ENCODE results near the gene ADD2. TPM values are rescaled to one million over a fixed set of nuclear protein-coding genes. Genes with fewer than 3 reads are reported as not detected.

ADD2 gene
- total RNA-seq, 1 experiment from 2014 or later = 124 TPM

- peaks cover 62% of the 10 kb centered on the region; the same call in 1 of the 2 replicates for H3K79me2 ChIP-seq (ENCODE audit: insufficient read depth, low read length)
- H2BK120ac ChIP-seq (ENCODE audit: low read depth, low read length, poor library complexity, severe bottlenecking) = no peak overlapping the region
- no peak overlapping the region for H4K8ac ChIP-seq (replicated peaks; ENCODE audit: insufficient read length, low read depth, low read length)
- H3K4ac ChIP-seq (ENCODE audit: low read depth, low read length) = no peak overlapping the region
- no peak overlapping the region for H3K23ac ChIP-seq (ENCODE audit: insufficient read length, low read depth, low read length)
- no peak overlapping the region for H3K9ac ChIP-seq (ENCODE audit: extremely low read depth, insufficient read length, low read length)
- no peak overlapping the region for H2BK12ac ChIP-seq (ENCODE audit: insufficient read length, low read depth, low read length)
- Mint-ChIP-seq H3K9me3 (no peaks in the 10 kb centered on the region), H3K4me3 (no peak overlapping the region), H3K36me3 (ENCODE audit: insufficient read depth in 1 of 3, low read depth in 3 of 3) (peaks cover 0 to 14% (median 2%) of the 10 kb centered on the region in 3 experiments; a peak in 5 of 7 replicates), H3K27ac (no peak overlapping the region), H3K27me3 (ENCODE audit: low read depth) (no peaks in the 10 kb centered on the region), H3K4me1 (peaks cover 42% of the 10 kb centered on the region in 2 experiments)
- H3K56ac ChIP-seq (ENCODE audit: insufficient read length, low read depth, low read length) = no peak overlapping the region
- H3K27ac ChIP-seq (ENCODE audit: insufficient read length, low read depth, low read length) = no peak overlapping the region
- H3K14ac ChIP-seq (ENCODE audit: insufficient read depth, low read length) = no peak overlapping the region
- H3K9me3 ChIP-seq (ENCODE audit: control insufficient read depth, low read depth, low read length) = no peaks in the 10 kb centered on the region
- H2BK5ac ChIP-seq (ENCODE audit: insufficient read length, low read length) = no peak overlapping the region
- no peak for TF ChIP-seq CTCF (conservative IDR thresholded peaks at IDR 0.05)
- no peak overlapping the region for H2BK15ac ChIP-seq (ENCODE audit: low read depth, low read length)
- no peaks in the 10 kb centered on the region for H3K23me2 ChIP-seq (ENCODE audit: insufficient read length, low read depth, low read length, poor library complexity, severe bottlenecking)
- H3K79me1 ChIP-seq (ENCODE audit: insufficient read depth, low read depth, low read length, poor library complexity, severe bottlenecking) = peaks cover 17% of the 10 kb centered on the region
- no peaks in the 10 kb centered on the region for H3K27me3 ChIP-seq (ENCODE audit: insufficient read depth, low read length)
- WGBS (ENCODE audit: extremely low coverage, insufficient read length, low lambda C conversion rate) = no CpG with 5 or more reads among the region's 5 CpGs
- H3K4me2 ChIP-seq (ENCODE audit: insufficient read depth, insufficient read length, low read length) = no peak overlapping the region
- no peak overlapping the region for H2BK20ac ChIP-seq (ENCODE audit: low read depth, low read length, poor library complexity, severe bottlenecking)
- H3T11ph ChIP-seq (ENCODE audit: low read length) = no peak overlapping the region
- H2AFZ ChIP-seq (ENCODE audit: low read length) = no peak overlapping the region
- no peaks in the 10 kb centered on the region for H4K20me1 ChIP-seq (ENCODE audit: control insufficient read depth, insufficient read depth, insufficient read length)
- no peak overlapping the region for H3K18ac ChIP-seq (ENCODE audit: insufficient read length, low read depth, low read length)
- no peak overlapping the region for H2AK5ac ChIP-seq (ENCODE audit: insufficient read length, low read length)
- H3K4me1 ChIP-seq (ENCODE audit: insufficient read depth, low read length) = peaks cover 18% of the 10 kb centered on the region; the same call in 1 of the 2 replicates
- H4K91ac ChIP-seq (ENCODE audit: insufficient read length, low read depth, low read length) = no peak overlapping the region
- no peak overlapping the region for H4K5ac ChIP-seq (ENCODE audit: insufficient read length, low read depth, low read length)
- DNase-seq = peak; percentile 8
These were observed 44.6 kb downstream of the ADD2 start for GRCh38 chr2:70723286-70723885.

Data from H9 (cell line).